ENCODE data around the gene FOXG1. TPM values are rescaled to one million over a fixed set of nuclear protein-coding genes. Genes with fewer than 3 reads are reported as not detected.

The FOXG1 gene
- total and polyA plus RNA-seq, 2 donors (not counting 1 experiment from before 2014, with no cell fraction given) = not detected

DNA sequence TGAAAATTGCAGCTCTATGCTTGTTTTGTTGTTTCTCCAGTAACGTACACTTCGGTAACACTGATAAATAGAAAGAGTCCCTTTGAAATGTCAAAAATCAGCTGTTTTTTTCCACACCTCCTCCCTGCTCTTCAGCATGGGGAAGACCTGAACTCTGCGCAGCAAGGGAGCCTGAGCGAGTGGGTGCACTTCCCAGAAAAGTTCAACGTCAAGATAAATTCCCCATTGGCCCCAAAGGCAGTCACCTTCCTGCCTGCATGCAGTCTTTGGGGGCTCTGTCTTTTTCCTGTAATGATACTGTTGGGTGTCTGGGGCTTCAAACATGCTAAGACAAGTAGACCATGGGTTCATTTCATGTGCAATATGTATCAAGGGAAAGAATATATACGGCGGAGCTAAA is 8.8 kb upstream of the FOXG1 start:
- H4K20me1 ChIP-seq (ENCODE audit: control insufficient read depth, insufficient read depth, low read length, poor library complexity, severe bottlenecking) = no peaks in the 10 kb centered on the region
- H3K9me3 Mint-ChIP-seq (ENCODE audit: insufficient read depth) = no peaks in the 10 kb centered on the region
- H3K27me3 Mint-ChIP-seq = peaks cover 80% of the 10 kb centered on the region
- H3K4me3 Mint-ChIP-seq = no peak overlapping the region
- H3K4me2 ChIP-seq (replicated peaks; ENCODE audit: low read depth, low read length, poor library complexity, severe bottlenecking) = no peak overlapping the region
- no peaks in the 10 kb centered on the region for H3K36me3 ChIP-seq (replicated peaks in 1 of 2; ENCODE audit: control extremely low read depth in 1 of 2, control insufficient read depth in 1 of 2, extremely low read depth in 1 of 2, insufficient read depth in 2 of 2, low read length in 1 of 2)
- H3K79me2 ChIP-seq (ENCODE audit: control insufficient read depth, insufficient read depth, low read length) = no peaks in the 10 kb centered on the region
- no peak for DNase-seq
- no peak for ATAC-seq (ENCODE audit: low read depth)
- WGBS (ENCODE audit: insufficient coverage) = 5% methylated on average over 3 of the region's 7 CpGs
- intact Hi-C loops (cut with micrococcal nuclease) = loop anchor here (10.0 kb wide), 1 partner anchor 1577 kb away; no protein-coding TSS in a partner anchor
- no peak overlapping the region for H2AFZ ChIP-seq (ENCODE audit: insufficient read depth, low read depth, low read length, poor library complexity, severe bottlenecking)
- peaks cover 0 to 68% (median 34%) of the 10 kb centered on the region in 4 experiments for H3K27me3 ChIP-seq (replicated peaks in 1 of 4; ENCODE audit: control extremely low read depth in 1 of 4, control insufficient read depth in 3 of 4, insufficient read depth in 4 of 4, low read length in 3 of 4)
- H3K27ac Mint-ChIP-seq = no peak overlapping the region
- ChIA-PET CTCF (no interaction called here), POLR2A (no interaction called here)
- no peaks in the 10 kb centered on the region for H3K4me1 ChIP-seq (ENCODE audit: control insufficient read depth in 2 of 2, insufficient read depth in 2 of 2, low read length in 2 of 2)
- H3K4me1 Mint-ChIP-seq = no peaks in the 10 kb centered on the region
- peaks cover 0 to 4% (median 0%) of the 10 kb centered on the region in 3 donors for H3K9me3 ChIP-seq (ENCODE audit: control extremely low read depth in 1 of 3, control insufficient read depth in 2 of 3, insufficient read depth in 1 of 3, low read length in 2 of 3)
- no peak overlapping the region for H3K4me3 ChIP-seq (ENCODE audit: control extremely low read depth in 1 of 5, extremely low read depth in 1 of 5, insufficient read depth in 1 of 5, low read depth in 2 of 5, low read length in 4 of 5)
- no peak overlapping the region for H3K27ac ChIP-seq (ENCODE audit: low read length in 2 of 2)
- TF ChIP-seq, protein P1, sequence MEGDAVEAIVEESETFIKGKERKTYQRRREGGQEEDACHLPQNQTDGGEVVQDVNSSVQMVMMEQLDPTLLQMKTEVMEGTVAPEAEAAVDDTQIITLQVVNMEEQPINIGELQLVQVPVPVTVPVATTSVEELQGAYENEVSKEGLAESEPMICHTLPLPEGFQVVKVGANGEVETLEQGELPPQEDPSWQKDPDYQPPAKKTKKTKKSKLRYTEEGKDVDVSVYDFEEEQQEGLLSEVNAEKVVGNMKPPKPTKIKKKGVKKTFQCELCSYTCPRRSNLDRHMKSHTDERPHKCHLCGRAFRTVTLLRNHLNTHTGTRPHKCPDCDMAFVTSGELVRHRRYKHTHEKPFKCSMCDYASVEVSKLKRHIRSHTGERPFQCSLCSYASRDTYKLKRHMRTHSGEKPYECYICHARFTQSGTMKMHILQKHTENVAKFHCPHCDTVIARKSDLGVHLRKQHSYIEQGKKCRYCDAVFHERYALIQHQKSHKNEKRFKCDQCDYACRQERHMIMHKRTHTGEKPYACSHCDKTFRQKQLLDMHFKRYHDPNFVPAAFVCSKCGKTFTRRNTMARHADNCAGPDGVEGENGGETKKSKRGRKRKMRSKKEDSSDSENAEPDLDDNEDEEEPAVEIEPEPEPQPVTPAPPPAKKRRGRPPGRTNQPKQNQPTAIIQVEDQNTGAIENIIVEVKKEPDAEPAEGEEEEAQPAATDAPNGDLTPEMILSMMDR (IDR thresholded peaks at IDR 0.05) = no peak
- TF ChIP-seq EZH2 (IDR thresholded peaks at IDR 0.05; ENCODE audit: borderline replicate concordance, insufficient read depth, low read depth, low read length, poor library complexity, severe bottlenecking) = no peak
- no peak overlapping the region for H3K9ac ChIP-seq (ENCODE audit: low read length)

DNA sequence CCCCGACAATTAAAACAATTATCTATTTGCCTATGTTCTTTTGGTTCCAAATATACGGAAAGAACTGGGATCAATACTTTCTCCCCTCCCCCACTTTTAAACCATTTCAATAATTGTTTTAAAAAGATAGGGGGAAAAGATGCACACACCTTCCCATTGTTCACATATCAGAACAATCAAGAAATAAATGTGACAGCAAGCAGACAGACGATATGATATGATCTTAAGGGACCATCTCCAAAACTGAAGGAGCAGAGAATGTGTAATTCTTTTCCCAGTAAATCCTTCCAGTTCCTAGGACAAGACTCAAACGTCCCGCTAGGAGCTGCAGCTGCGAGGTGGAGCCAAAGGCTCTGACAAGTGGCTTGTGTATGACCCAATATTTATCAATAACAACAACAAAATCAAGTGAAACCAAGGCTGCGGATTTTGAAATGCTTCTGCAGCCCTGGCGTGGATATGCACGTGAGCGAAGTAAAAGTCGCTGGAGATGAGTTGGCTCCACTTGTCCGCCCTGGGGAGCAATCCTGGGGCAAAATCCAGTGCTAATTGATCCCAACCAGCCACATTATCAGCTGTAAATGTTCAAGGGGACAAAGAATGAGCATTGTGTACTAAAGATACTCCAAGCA is 8.2 kb upstream of the FOXG1 start:
- CTCF ChIA-PET = no interaction called here
- Histone ChIP-seq H3K27ac (ENCODE audit: low read length in 2 of 2) (no peak overlapping the region), H3K9me3 (ENCODE audit: control extremely low read depth in 1 of 3, control insufficient read depth in 2 of 3, insufficient read depth in 1 of 3, low read length in 2 of 3) (peaks cover 0 to 4% (median 0%) of the 10 kb centered on the region in 3 donors), H3K4me2 (replicated peaks; ENCODE audit: low read depth, low read length, poor library complexity, severe bottlenecking) (no peak overlapping the region), H3K27me3 (replicated peaks in 1 of 4; ENCODE audit: control extremely low read depth in 1 of 4, control insufficient read depth in 3 of 4, insufficient read depth in 4 of 4, low read length in 3 of 4) (peaks cover 0 to 70% (median 34%) of the 10 kb centered on the region in 4 experiments), H3K36me3 (replicated peaks in 1 of 2; ENCODE audit: control extremely low read depth in 1 of 2, control insufficient read depth in 1 of 2, extremely low read depth in 1 of 2, insufficient read depth in 2 of 2, low read length in 1 of 2) (no peaks in the 10 kb centered on the region), H2AFZ (ENCODE audit: insufficient read depth, low read depth, low read length, poor library complexity, severe bottlenecking) (no peak overlapping the region), H3K4me1 (ENCODE audit: control insufficient read depth in 2 of 2, insufficient read depth in 2 of 2, low read length in 2 of 2) (no peaks in the 10 kb centered on the region), H3K79me2 (ENCODE audit: control insufficient read depth, insufficient read depth, low read length) (no peaks in the 10 kb centered on the region), H3K4me3 (ENCODE audit: control extremely low read depth in 1 of 5, extremely low read depth in 1 of 5, insufficient read depth in 1 of 5, low read depth in 2 of 5, low read length in 4 of 5) (no peak overlapping the region), H4K20me1 (ENCODE audit: control insufficient read depth, insufficient read depth, low read length, poor library complexity, severe bottlenecking) (no peaks in the 10 kb centered on the region), H3K9ac (ENCODE audit: low read length) (no peak overlapping the region)
- POLR2A ChIA-PET = no interaction called here
- 9% methylated on average over 10 of the region's 12 CpGs for WGBS (ENCODE audit: insufficient coverage)
- no peaks in the 10 kb centered on the region for H3K9me3 Mint-ChIP-seq (ENCODE audit: insufficient read depth)
- ATAC-seq (ENCODE audit: low read depth) = no peak
- H3K4me3 Mint-ChIP-seq = no peak overlapping the region
- H3K4me1 Mint-ChIP-seq = no peaks in the 10 kb centered on the region
- H3K27me3 Mint-ChIP-seq = peaks cover 78% of the 10 kb centered on the region
- intact Hi-C loops (cut with micrococcal nuclease) = loop anchor here (10.0 kb wide), 1 partner anchor 1576 kb away; no protein-coding TSS in a partner anchor
- DNase-seq = no peak
- no peak overlapping the region for H3K27ac Mint-ChIP-seq
- TF ChIP-seq, protein P1 (IDR thresholded peaks at IDR 0.05) = no peak
- no peak for TF ChIP-seq EZH2 (IDR thresholded peaks at IDR 0.05; ENCODE audit: borderline replicate concordance, insufficient read depth, low read depth, low read length, poor library complexity, severe bottlenecking)
